ENCODE measurements around the gene LAD1. TPM values are rescaled to one million over a fixed set of nuclear protein-coding genes. Genes with fewer than 3 reads are reported as not detected.

LAD1 gene
- total and polyA plus RNA-seq, 2 of the 4 experiments (the other 2 are of a cell fraction): under 0.01 to 0.07 TPM

- H4K91ac ChIP-seq (ENCODE audit: insufficient read depth, low read depth, low read length): no peak overlapping the region; the same call in 1 of the 2 replicates
- H3K27ac ChIP-seq (ENCODE audit: insufficient read depth, low read length): no peak overlapping the region
- no peak overlapping the region for H3K23ac ChIP-seq (ENCODE audit: low read depth, low read length)
- no peak overlapping the region for H3K4ac ChIP-seq (ENCODE audit: low read depth, low read length)
- H2AK5ac ChIP-seq (ENCODE audit: low read depth, low read length): no peak overlapping the region
- no peak overlapping the region for H3K56ac ChIP-seq (ENCODE audit: extremely low read depth, insufficient read depth, low read length)
- no TSS peak for BruUV-seq (replicated peaks)
- H3K4me1 ChIP-seq (ENCODE audit: control insufficient read depth, insufficient read depth, low read length): peaks cover 11% of the 10 kb centered on the region; the same call in 1 of the 2 replicates
- no peak overlapping the region for H2BK20ac ChIP-seq (ENCODE audit: low read depth, low read length)
- no peak overlapping the region for H3K14ac ChIP-seq (replicated peaks; ENCODE audit: low read depth, low read length)
- peaks cover 44% of the 10 kb centered on the region for H3K27me3 ChIP-seq (ENCODE audit: control insufficient read depth, insufficient read depth, low read length)
- H3K4me2 ChIP-seq (ENCODE audit: low read depth, low read length): no peak overlapping the region
- peak; percentile 46 for DNase-seq
- H3K9ac ChIP-seq (ENCODE audit: low read depth, low read length): no peak overlapping the region
- WGBS, 2 experiments (ENCODE audit: extremely low coverage in 2 of 2, insufficient read length in 1 of 2): 24% methylated on average over 6 of the region's 11 CpGs; no CpG with 5 or more reads in 1 of the 2 experiments
- no peak overlapping the region for H2BK120ac ChIP-seq (ENCODE audit: low read depth, low read length)
- ChIA-PET POLR2A (ENCODE audit: unreplicated experiment) (no interaction called here), CTCF (interaction anchor here (0.7 to 1.3 kb wide), 6 partner anchors 9 to 32 kb away, joined by 3 to 4 read pairs (median 3); no protein-coding TSS in a partner anchor)
- H3K9me3 ChIP-seq (ENCODE audit: control insufficient read depth, insufficient read depth, low read length): no peaks in the 10 kb centered on the region; the same call in 1 of the 2 replicates
- ATAC-seq (ENCODE audit: low read depth): peak; percentile 78
- no peak overlapping the region; the same call in 1 of the 2 replicates for H3K18ac ChIP-seq (ENCODE audit: low read depth, low read length)
- no peaks in the 10 kb centered on the region for H3K79me1 ChIP-seq (ENCODE audit: low read depth in 1 of 2, low read length in 2 of 2)
- in situ Hi-C loops (cut with MboI; ENCODE audit: low sequenced_read_pairs) (no loop called here), dilution Hi-C loops (cut with HindIII; ENCODE audit: low sequenced_read_pairs, unreplicated experiment) (no loop called here), intact Hi-C loops (cut with micrococcal nuclease) (no loop called here)
- no peak overlapping the region for H4K5ac ChIP-seq (ENCODE audit: low read depth, low read length)
- H3K9me1 ChIP-seq (ENCODE audit: insufficient read depth, low read length): no peaks in the 10 kb centered on the region
- H4K8ac ChIP-seq (ENCODE audit: low read depth in 2 of 2, low read length in 2 of 2): no peak overlapping the region
- H2AFZ ChIP-seq (replicated peaks; ENCODE audit: low read length, poor library complexity): peak overlapping the region; percentile 60
- H3K36me3 ChIP-seq (ENCODE audit: control insufficient read depth, insufficient read depth, low read length): no peaks in the 10 kb centered on the region
- no peak overlapping the region for H2AK9ac ChIP-seq (replicated peaks; ENCODE audit: low read depth, low read length, poor library complexity)
- TF ChIP-seq BHLHE40 (IDR thresholded peaks at IDR 0.05; ENCODE audit: low read depth, low read length): no peak
- no peak for TF ChIP-seq SMC3 (IDR thresholded peaks at IDR 0.05; ENCODE audit: low read depth, low read length)
- TF ChIP-seq MAFK (IDR thresholded peaks at IDR 0.05; ENCODE audit: low read depth, low read length): peak; percentile 14; the same call in 1 of the 2 replicates
- TF ChIP-seq CHD1 (IDR thresholded peaks at IDR 0.05; ENCODE audit: low read depth, low read length): no peak
- no peak for TF ChIP-seq CEBPB (IDR thresholded peaks at IDR 0.05; ENCODE audit: low read depth, low read length)
- no peak for TF ChIP-seq POLR2A (IDR thresholded peaks at IDR 0.05; ENCODE audit: low read depth, low read length)
- TF ChIP-seq ELK1 (IDR thresholded peaks at IDR 0.05; ENCODE audit: borderline replicate concordance, low read depth, low read length): no peak
- TF ChIP-seq NFE2L2 (IDR thresholded peaks at IDR 0.05; ENCODE audit: low read depth, low read length): no peak
- no peak for TF ChIP-seq FOS (IDR thresholded peaks at IDR 0.05; ENCODE audit: low read depth, low read length)
- peak; percentile 69 for TF ChIP-seq CTCF (conservative IDR thresholded peaks at IDR 0.05; ENCODE audit: low read depth, low read length)
- no peak for TF ChIP-seq MAZ (IDR thresholded peaks at IDR 0.05; ENCODE audit: borderline replicate concordance, low read depth, low read length)
- peak; percentile 49 for TF ChIP-seq RAD21 (IDR thresholded peaks at IDR 0.05; ENCODE audit: low read length)
- TF ChIP-seq RCOR1 (IDR thresholded peaks at IDR 0.05; ENCODE audit: insufficient replicate concordance, low read length): no peak
- no peak for TF ChIP-seq RFX5 (IDR thresholded peaks at IDR 0.05; ENCODE audit: low read depth, low read length)
- no peak overlapping the region for H3K4me3 ChIP-seq (ENCODE audit: insufficient read depth, low read depth, low read length)
- no peak overlapping the region for H2BK5ac ChIP-seq (ENCODE audit: low read depth, low read length, poor library complexity, severe bottlenecking)
- no peaks in the 10 kb centered on the region for H4K20me1 ChIP-seq (ENCODE audit: insufficient read depth, low read length)
- H2BK15ac ChIP-seq (ENCODE audit: low read depth, low read length): no peak overlapping the region; the same call in 2 of the 3 replicates
Observed at GRCh38 chr1:201376464-201377374, 22.4 kb downstream of the LAD1 start.
